GM23338 (cell line): ENCODE measurements around the gene JRKL. TPM values are rescaled to one million over a fixed set of nuclear protein-coding genes. Genes with fewer than 3 reads are reported as not detected.

Experiments
- ATAC-seq: fragments of 200-7000 bp; cut with Tn5 transposase; 3 replicates; pipeline ENCODE4 v1.9.1; 2020
- DNase-seq: peaks from one replicate; pipeline ENCODE4 v3.0.0-alpha.2; 2015; ENCODE audit warnings: low spot score
- H2AFZ ChIP-seq: fragments of 200-600 bp; sonication (generic); 2 replicates; pipeline ENCODE4 v1.8.0; 2016; ENCODE audit warnings: antibody characterized with exemption, mild to moderate bottlenecking, moderate library complexity
- H3F3A ChIP-seq: fragments of 200-600 bp; sonication (generic); replicated peaks from 2 replicates; pipeline ENCODE4 v1.8.0; 2017; ENCODE audit warnings: antibody characterized with exemption, mixed run types, low read depth
- H3K27ac ChIP-seq: fragments of 200-600 bp; sonication (generic); 2 replicates; pipeline ENCODE4 v1.6.1; 2016; ENCODE audit warnings: low read depth
- H3K27me3 ChIP-seq: fragments of 200-600 bp; sonication (generic); 2 replicates; pipeline ENCODE4 v1.8.0; 2016; ENCODE audit warnings: mild to moderate bottlenecking, mixed run types, moderate library complexity; ENCODE audit not compliant: insufficient read depth
- H3K36me3 ChIP-seq: fragments of 200-600 bp; sonication (generic); 2 replicates; pipeline ENCODE4 v1.8.0; 2016; ENCODE audit warnings: mild to moderate bottlenecking; ENCODE audit not compliant: insufficient read depth
- H3K4me1 ChIP-seq: fragments of 200-600 bp; sonication (generic); 2 replicates; pipeline ENCODE4 v1.8.0; 2016; ENCODE audit warnings: mild to moderate bottlenecking, moderate library complexity; ENCODE audit not compliant: insufficient read depth
- H3K4me2 ChIP-seq: fragments of 200-600 bp; sonication (generic); 2 replicates; pipeline ENCODE4 v1.7.1; 2017; ENCODE audit warnings: mixed run types
- H3K4me3 ChIP-seq: fragments of 200-600 bp; sonication (generic); 2 replicates; pipeline ENCODE4 v1.6.1; 2016; ENCODE audit warnings: mixed run types
- H3K79me2 ChIP-seq: fragments of 200-600 bp; sonication (generic); replicated peaks from 2 replicates; pipeline ENCODE4 v1.8.0; 2017; ENCODE audit warnings: mild to moderate bottlenecking; ENCODE audit not compliant: insufficient read depth
- H3K9me2 ChIP-seq: fragments of 200-600 bp; sonication (generic); 2 replicates; pipeline ENCODE4 v1.8.0; 2017; ENCODE audit not compliant: insufficient read depth
- H4K20me1 ChIP-seq: fragments of 200-600 bp; sonication (generic); replicated peaks from 2 replicates; pipeline ENCODE4 v1.8.0; 2017; ENCODE audit warnings: mild to moderate bottlenecking; ENCODE audit not compliant: insufficient read depth
- H3K27ac Mint-ChIP-seq: 2 replicates; pipeline ENCODE4 v1.8.0; 2020; ENCODE audit warnings: inconsistent platforms, mild to moderate bottlenecking, moderate library complexity, mixed read lengths
- H3K27me3 Mint-ChIP-seq: 3 replicates; pipeline ENCODE4 v1.8.0; 2022; ENCODE audit warnings: low read depth, mild to moderate bottlenecking, moderate library complexity, mixed read lengths, inconsistent platforms; ENCODE audit not compliant: insufficient read depth, poor library complexity
- H3K36me3 Mint-ChIP-seq: 3 replicates; pipeline ENCODE4 v1.8.0; 2021; ENCODE audit warnings: low read depth, mild to moderate bottlenecking, inconsistent platforms, moderate library complexity, mixed read lengths
- H3K4me1 Mint-ChIP-seq: 3 replicates; pipeline ENCODE4 v1.8.0; 2020; ENCODE audit warnings: mild to moderate bottlenecking, inconsistent platforms, mixed read lengths
- H3K4me3 Mint-ChIP-seq: 3 replicates; pipeline ENCODE4 v1.8.0; 2021; ENCODE audit warnings: moderate library complexity, mild to moderate bottlenecking, inconsistent platforms, mixed read lengths
- H3K9me3 Mint-ChIP-seq: 3 replicates; pipeline ENCODE4 v1.8.0; 2020; ENCODE audit warnings: moderate library complexity, mild to moderate bottlenecking, inconsistent platforms, mixed read lengths
- CREB1 ChIP-seq: fragments of 250-450 bp; sonication (Bioruptor Pico); IDR thresholded peaks from 2 replicates; pipeline ENCODE4 v1.5.0; 2020; ENCODE audit warnings: low read depth, mild to moderate bottlenecking, moderate library complexity
- EZH2 ChIP-seq: fragments of 200-600 bp; sonication (generic); IDR thresholded peaks from one replicate; pipeline ENCODE4 v1.8.0; 2017; ENCODE audit warnings: antibody characterized with exemption, mild to moderate bottlenecking, low read depth; ENCODE audit not compliant: unreplicated experiment
- EZH2phosphoT487 ChIP-seq: fragments of 200-600 bp; sonication (generic); IDR thresholded peaks from one replicate; pipeline ENCODE4 v1.8.1; 2018; ENCODE audit warnings: antibody characterized with exemption; ENCODE audit not compliant: unreplicated experiment
- JUNB ChIP-seq: IDR thresholded peaks from one replicate; pipeline ENCODE4 v1.6.1; 2016; ENCODE audit warnings: antibody characterized with exemption; ENCODE audit not compliant: unreplicated experiment
- NANOG ChIP-seq: IDR thresholded peaks from 2 replicates; pipeline ENCODE4 v1.6.1; 2016; ENCODE audit warnings: antibody characterized with exemption, borderline replicate concordance
- STAT1 ChIP-seq: IDR thresholded peaks from one replicate; pipeline ENCODE4 v1.6.1; 2016; ENCODE audit warnings: antibody characterized with exemption; ENCODE audit not compliant: unreplicated experiment
- ZNF114 ChIP-seq: fragments of 250-450 bp; sonication (Bioruptor Pico); IDR thresholded peaks from 2 replicates; pipeline ENCODE4 v1.5.0; 2020; ENCODE audit warnings: mild to moderate bottlenecking, moderate library complexity
- ZNF331 ChIP-seq: fragments of 250-450 bp; sonication (Bioruptor Pico); IDR thresholded peaks from 2 replicates; pipeline ENCODE4 v1.5.0; 2020; ENCODE audit warnings: low read depth, mild to moderate bottlenecking, moderate library complexity
- polyA plus RNA-seq: library from polyadenylated mRNA; unstranded; fragments of >200 nt; fragmentation: Nextera tagmentation; extraction: Ambion mirVana; gene quantifications from 2 replicates; pipeline ENCODE4 v1.2.1, GENCODE V29; 2016
- total RNA-seq: library from RNA; depleted of rRNA; stranded (reverse); fragments of >200 nt; shearing (Covaris generic); gene quantifications from 2 replicates; pipeline ENCODE4 v1.2.3, GENCODE V29; 2014
- TF ChIP-seq, protein P1 (sequence below): IDR thresholded peaks from one replicate; pipeline ENCODE4 v1.6.1; 2018; ENCODE audit warnings: antibody characterized with exemption; ENCODE audit not compliant: unreplicated experiment
- TF ChIP-seq, protein P2 (sequence below): IDR thresholded peaks from 2 replicates; pipeline ENCODE4 v1.6.1; 2016; ENCODE audit warnings: antibody characterized with exemption
- TF ChIP-seq, protein P3 (sequence below), 2 experiments: fragments of 200-600 bp in 1 of 2; sonication (generic) in 1 of 2; conservative IDR thresholded peaks; 2 replicates each; pipeline versions ENCODE4 v1.5.1 to v1.6.1; 2016 to 2017; ENCODE audit warnings: antibody characterized with exemption in 2 of 2, low read depth in 2 of 2, mild to moderate bottlenecking in 2 of 2, moderate library complexity in 1 of 2

Gene JRKL
- total and polyA plus RNA-seq, 2 experiments from 2014 or later, result 3.8 to 5.2 TPM

DNA sequence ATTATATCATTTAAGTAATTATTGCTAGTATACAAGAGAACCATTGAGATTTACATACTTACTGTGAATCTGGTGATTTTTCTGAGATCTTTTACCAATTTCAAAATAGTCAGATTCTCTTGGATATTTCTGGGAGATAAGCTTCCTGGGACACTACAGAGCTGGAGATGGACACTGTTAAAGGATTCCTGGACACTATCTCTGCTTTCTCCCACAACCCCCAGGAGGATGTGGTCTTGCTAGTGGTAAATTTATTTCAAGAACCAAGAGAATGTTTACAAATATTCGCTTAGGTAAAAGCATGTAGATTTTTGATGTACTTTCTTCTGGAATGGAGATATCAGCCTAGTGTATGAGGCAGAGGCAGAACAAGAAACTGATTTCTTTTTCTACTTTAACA is 13.0 kb upstream of the JRKL start:
- Histone ChIP-seq H3K27ac (no peak overlapping the region), H3K27me3 (no peaks in the 10 kb centered on the region), H3K9me2 (no peaks in the 10 kb centered on the region), H3K4me2 (no peak overlapping the region), H3K36me3 (peaks cover 4% of the 10 kb centered on the region; the same call in 1 of the 2 replicates), H3F3A (no peaks in the 10 kb centered on the region), H3K4me1 (no peaks in the 10 kb centered on the region), H2AFZ (no peak overlapping the region), H3K4me3 (no peak overlapping the region), H3K79me2 (no peaks in the 10 kb centered on the region), H4K20me1 (no peaks in the 10 kb centered on the region)
- H3K36me3 Mint-ChIP-seq, result no peaks in the 10 kb centered on the region; the same call in 2 of the 3 replicates
- no peaks in the 10 kb centered on the region for H3K27me3 Mint-ChIP-seq
- H3K4me1 Mint-ChIP-seq, result no peaks in the 10 kb centered on the region
- H3K27ac Mint-ChIP-seq, result no peak overlapping the region
- no peak for DNase-seq
- no peak overlapping the region for H3K4me3 Mint-ChIP-seq
- TF ChIP-seq, protein P1, sequence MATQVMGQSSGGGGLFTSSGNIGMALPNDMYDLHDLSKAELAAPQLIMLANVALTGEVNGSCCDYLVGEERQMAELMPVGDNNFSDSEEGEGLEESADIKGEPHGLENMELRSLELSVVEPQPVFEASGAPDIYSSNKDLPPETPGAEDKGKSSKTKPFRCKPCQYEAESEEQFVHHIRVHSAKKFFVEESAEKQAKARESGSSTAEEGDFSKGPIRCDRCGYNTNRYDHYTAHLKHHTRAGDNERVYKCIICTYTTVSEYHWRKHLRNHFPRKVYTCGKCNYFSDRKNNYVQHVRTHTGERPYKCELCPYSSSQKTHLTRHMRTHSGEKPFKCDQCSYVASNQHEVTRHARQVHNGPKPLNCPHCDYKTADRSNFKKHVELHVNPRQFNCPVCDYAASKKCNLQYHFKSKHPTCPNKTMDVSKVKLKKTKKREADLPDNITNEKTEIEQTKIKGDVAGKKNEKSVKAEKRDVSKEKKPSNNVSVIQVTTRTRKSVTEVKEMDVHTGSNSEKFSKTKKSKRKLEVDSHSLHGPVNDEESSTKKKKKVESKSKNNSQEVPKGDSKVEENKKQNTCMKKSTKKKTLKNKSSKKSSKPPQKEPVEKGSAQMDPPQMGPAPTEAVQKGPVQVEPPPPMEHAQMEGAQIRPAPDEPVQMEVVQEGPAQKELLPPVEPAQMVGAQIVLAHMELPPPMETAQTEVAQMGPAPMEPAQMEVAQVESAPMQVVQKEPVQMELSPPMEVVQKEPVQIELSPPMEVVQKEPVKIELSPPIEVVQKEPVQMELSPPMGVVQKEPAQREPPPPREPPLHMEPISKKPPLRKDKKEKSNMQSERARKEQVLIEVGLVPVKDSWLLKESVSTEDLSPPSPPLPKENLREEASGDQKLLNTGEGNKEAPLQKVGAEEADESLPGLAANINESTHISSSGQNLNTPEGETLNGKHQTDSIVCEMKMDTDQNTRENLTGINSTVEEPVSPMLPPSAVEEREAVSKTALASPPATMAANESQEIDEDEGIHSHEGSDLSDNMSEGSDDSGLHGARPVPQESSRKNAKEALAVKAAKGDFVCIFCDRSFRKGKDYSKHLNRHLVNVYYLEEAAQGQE, result no peak
- TF ChIP-seq CREB1 (CRISPR knock-in tag) (no peak), ZNF114 (CRISPR knock-in tag) (no peak), EZH2 (no peak), EZH2phosphoT487 (no peak), ZNF331 (CRISPR knock-in tag) (no peak), JUNB (no peak), STAT1 (no peak)
- TF ChIP-seq, protein P2, sequence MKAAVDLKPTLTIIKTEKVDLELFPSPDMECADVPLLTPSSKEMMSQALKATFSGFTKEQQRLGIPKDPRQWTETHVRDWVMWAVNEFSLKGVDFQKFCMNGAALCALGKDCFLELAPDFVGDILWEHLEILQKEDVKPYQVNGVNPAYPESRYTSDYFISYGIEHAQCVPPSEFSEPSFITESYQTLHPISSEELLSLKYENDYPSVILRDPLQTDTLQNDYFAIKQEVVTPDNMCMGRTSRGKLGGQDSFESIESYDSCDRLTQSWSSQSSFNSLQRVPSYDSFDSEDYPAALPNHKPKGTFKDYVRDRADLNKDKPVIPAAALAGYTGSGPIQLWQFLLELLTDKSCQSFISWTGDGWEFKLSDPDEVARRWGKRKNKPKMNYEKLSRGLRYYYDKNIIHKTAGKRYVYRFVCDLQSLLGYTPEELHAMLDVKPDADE, result no peak
- no peaks in the 10 kb centered on the region for H3K9me3 Mint-ChIP-seq
- ATAC-seq, result no peak

DNA sequence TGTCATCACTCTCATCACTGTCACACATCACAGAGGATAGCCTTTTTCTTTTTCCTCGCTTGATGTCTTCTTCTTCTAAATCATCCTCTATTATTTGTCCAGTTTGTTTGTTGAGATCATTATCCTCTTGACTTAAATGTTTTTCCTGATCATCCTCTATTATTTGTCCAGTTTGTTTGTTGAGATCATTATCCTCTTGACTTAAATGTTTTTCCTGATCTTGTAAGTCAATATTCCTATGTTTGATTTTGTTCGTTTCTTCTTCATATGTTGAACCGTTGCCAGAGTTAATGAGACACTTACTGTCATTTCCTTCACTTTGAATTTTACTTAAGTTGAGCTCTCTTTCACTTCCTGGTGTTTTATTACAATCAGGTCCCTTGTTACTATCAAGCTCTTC is 5.7 kb upstream of the JRKL start:
- ATAC-seq, result no peak
- Histone ChIP-seq H4K20me1 (no peaks in the 10 kb centered on the region), H3K36me3 (peaks cover 5% of the 10 kb centered on the region; the same call in 1 of the 2 replicates), H3F3A (0 out of 2 replicates have a peak, but pooled peaks cover 2% of the 10 kb centered on the region), H3K27ac (no peak overlapping the region), H3K27me3 (no peaks in the 10 kb centered on the region), H3K9me2 (no peaks in the 10 kb centered on the region), H3K79me2 (peaks cover 26% of the 10 kb centered on the region), H3K4me3 (no peak overlapping the region), H2AFZ (no peak overlapping the region), H3K4me2 (no peak overlapping the region), H3K4me1 (0 out of 2 replicates have a peak, but pooled peaks cover 7% of the 10 kb centered on the region)
- H3K36me3 Mint-ChIP-seq, result no peaks in the 10 kb centered on the region; the same call in 2 of the 3 replicates
- H3K27ac Mint-ChIP-seq, result no peak overlapping the region
- no peaks in the 10 kb centered on the region for H3K27me3 Mint-ChIP-seq
- H3K4me3 Mint-ChIP-seq, result no peak overlapping the region
- peaks cover 8% of the 10 kb centered on the region for H3K4me1 Mint-ChIP-seq
- no peaks in the 10 kb centered on the region for H3K9me3 Mint-ChIP-seq
- TF ChIP-seq EZH2phosphoT487 (no peak), STAT1 (no peak), NANOG (no peak), EZH2 (no peak), ZNF331 (CRISPR knock-in tag) (no peak)
- TF ChIP-seq, protein P2, result no peak
- TF ChIP-seq, protein P1, result no peak
- TF ChIP-seq, protein P3, sequence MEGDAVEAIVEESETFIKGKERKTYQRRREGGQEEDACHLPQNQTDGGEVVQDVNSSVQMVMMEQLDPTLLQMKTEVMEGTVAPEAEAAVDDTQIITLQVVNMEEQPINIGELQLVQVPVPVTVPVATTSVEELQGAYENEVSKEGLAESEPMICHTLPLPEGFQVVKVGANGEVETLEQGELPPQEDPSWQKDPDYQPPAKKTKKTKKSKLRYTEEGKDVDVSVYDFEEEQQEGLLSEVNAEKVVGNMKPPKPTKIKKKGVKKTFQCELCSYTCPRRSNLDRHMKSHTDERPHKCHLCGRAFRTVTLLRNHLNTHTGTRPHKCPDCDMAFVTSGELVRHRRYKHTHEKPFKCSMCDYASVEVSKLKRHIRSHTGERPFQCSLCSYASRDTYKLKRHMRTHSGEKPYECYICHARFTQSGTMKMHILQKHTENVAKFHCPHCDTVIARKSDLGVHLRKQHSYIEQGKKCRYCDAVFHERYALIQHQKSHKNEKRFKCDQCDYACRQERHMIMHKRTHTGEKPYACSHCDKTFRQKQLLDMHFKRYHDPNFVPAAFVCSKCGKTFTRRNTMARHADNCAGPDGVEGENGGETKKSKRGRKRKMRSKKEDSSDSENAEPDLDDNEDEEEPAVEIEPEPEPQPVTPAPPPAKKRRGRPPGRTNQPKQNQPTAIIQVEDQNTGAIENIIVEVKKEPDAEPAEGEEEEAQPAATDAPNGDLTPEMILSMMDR (conservative IDR thresholded peaks at IDR 0.05; ENCODE audit: low read depth in 2 of 2), result no peak
- DNase-seq, result no peak
